GM19328 (cell line): ENCODE results near the gene PHRF1.
"Not testable (repeated sequence)": the region's sequence is repeated elsewhere in the genome, so short reads cannot be mapped to it uniquely, and the experiment has no call there.

ENCODE experiments used
- ATAC-seq: cut with Tn5 transposase; IDR thresholded peaks from one replicate; pipeline ENCODE4 v1.9.1; 2021; ENCODE audit warnings: mild to moderate bottlenecking, moderate library complexity; ENCODE audit not compliant: unreplicated experiment

The PHRF1 gene

GRCh38 chr11:573146-573759, 3.0 kb upstream of the PHRF1 start:
- ATAC-seq, result no peak

GRCh38 chr11:574031-574570, 2.2 kb upstream of the PHRF1 start:
- ATAC-seq, result not testable (repeated sequence)

GRCh38 chr11:574632-575312, 1.5 kb upstream of the PHRF1 start:
- no peak for ATAC-seq

GRCh38 chr11:575313-575995, 816 bp upstream of the PHRF1 start:
- peak; percentile 23 for ATAC-seq

GRCh38 chr11:576811-577610, 741 bp downstream of the PHRF1 start:
- no peak for ATAC-seq

GRCh38 chr11:577611-577894, 1.3 kb downstream of the PHRF1 start:
- no peak for ATAC-seq

- no peak for ATAC-seq
Observed at GRCh38 chr11:578276-579035, 2.2 kb downstream of the PHRF1 start.

GRCh38 chr11:579830-580601, 3.7 kb downstream of the PHRF1 start:
- no peak for ATAC-seq

- no peak for ATAC-seq
Observed at GRCh38 chr11:581342-581741, 5.1 kb downstream of the PHRF1 start.

- no peak for ATAC-seq
Observed at GRCh38 chr11:581752-582151, 5.5 kb downstream of the PHRF1 start.

- no peak for ATAC-seq
Observed at GRCh38 chr11:584287-584686, 8.0 kb downstream of the PHRF1 start.

- ATAC-seq, result no peak
Observed at GRCh38 chr11:586376-587316, 10.4 kb downstream of the PHRF1 start.

- no peak for ATAC-seq
Observed at GRCh38 chr11:587546-587945, 11.3 kb downstream of the PHRF1 start.

- ATAC-seq, result no peak
Observed at GRCh38 chr11:587978-588380, 11.7 kb downstream of the PHRF1 start.

- ATAC-seq, result no peak
Observed at GRCh38 chr11:589798-590197, 13.5 kb downstream of the PHRF1 start.

GRCh38 chr11:590997-591396, 14.7 kb downstream of the PHRF1 start:
- ATAC-seq, result no peak

GRCh38 chr11:592501-592900, 16.2 kb downstream of the PHRF1 start:
- no peak for ATAC-seq

- no peak for ATAC-seq
Observed at GRCh38 chr11:592918-593317, 16.6 kb downstream of the PHRF1 start.

GRCh38 chr11:593347-593746, 17.1 kb downstream of the PHRF1 start:
- ATAC-seq, result no peak
